ENCODE measurements around the gene HIVEP3. TPM values are rescaled to one million over a fixed set of nuclear protein-coding genes. Genes with fewer than 3 reads are reported as not detected.

Gene HIVEP3
- total RNA-seq, 1 donor from 2014 or later = 1.8 TPM

DNA sequence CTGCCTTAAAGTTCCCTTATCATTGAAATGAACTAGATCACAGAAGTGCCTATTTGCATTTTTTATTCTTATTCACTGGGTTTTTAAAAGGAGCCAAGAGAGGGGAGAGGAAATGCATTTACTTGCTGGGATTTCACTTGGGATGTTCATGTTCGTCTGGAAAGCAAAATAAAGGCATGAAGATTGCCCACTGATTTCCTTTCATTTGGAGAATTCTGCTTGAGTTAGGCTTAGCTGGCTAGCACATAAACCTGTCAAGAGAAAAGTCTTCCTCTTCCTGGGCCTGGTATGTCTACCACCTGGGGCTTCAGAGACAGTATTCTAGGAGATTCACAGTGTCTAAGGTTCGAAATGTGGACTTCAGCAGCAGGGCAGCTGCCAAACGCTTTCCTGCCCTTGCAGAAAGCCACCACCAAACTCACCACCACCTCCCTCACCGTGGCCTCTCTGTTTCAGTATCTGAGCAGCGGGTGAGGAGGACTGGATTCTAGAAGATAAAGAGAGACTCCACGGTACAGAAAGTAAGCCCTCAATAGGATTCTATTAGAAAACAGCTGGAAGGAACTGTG lies 44.5 kb downstream of the HIVEP3 start:
- no peak for DNase-seq (ENCODE audit: low read depth in 2 of 2)

DNA sequence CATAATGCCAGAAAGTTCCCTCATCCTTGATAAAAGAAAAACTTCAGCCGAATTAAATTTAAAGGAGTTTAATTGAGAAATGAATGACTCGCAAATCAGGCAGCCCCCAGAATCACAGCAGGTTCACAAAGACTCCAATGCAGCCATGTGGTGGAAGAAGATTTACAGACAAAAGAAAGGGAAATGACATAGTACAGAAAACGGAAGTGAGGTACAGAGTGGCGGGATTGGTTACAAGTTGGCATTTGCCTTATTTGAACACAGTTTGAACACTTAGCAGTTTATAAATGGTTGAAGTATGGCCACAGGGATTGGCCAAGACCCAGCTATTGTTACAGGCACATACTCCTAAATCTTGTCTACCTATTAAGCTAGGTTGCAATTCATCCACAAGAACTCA lies 46.6 kb downstream of the HIVEP3 start:
- DNase-seq (ENCODE audit: low read depth in 2 of 2) = peak; percentile 4 to 40

DNA sequence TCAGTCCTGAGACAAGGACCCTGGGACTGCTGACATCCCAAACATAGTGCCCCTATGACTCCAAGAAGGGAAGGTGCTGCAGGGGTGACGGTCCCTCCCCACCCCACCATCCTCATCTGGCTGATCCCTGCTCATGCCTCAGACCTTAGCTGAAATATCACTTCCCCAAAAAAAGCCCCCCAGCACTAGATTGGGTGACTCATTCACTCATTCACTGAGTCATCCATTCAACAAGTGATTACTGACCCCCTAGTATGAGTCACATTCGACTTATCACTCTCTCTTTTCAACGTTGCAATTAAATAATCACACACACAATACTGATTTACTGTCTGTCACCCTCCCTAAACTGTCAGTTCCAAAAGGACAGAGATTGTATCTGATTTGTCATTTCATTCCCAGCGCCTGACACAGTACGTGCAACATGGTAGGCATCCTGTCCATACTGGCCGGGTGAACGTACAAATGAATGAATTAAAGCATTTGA lies 48.6 kb downstream of the HIVEP3 start:
- peak; percentile 39 to 84 for DNase-seq (ENCODE audit: low read depth in 2 of 2)

DNA sequence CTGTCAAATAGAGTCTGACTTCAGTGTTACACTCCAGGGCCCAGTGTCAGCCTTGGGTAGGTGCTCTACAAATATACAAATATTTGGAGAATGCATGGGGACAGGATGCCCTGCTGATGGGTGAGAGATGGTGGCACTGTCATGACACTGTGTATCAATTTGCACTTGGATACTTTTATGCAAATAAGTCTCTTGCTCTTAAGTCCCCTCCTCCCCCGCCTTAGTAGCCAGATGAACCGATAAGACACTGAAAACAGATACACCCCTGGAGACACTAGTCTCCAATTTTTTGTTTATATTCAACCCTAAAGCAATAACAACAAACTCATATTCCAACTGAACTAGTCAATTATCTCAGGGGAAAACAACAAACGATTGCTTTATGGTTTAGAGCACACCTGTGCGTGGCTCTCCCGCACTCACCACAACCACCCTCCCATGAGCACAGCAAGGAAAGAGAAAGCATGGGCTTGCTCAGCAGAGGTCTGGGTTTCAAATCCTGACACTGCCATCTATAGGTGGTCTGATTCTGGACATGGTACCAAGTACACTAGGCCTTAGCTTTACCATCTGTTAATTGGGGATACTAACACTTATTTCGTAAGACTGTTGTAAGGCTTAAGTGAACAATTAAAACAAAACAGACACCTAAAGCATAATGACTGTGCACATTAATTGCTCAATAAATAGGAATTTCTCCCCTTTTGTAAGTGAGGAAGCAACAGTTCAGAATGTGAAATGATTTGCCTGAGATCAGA lies 50.3 kb downstream of the HIVEP3 start:
- peak in 1 of 2 donors; percentile 25 for DNase-seq (ENCODE audit: low read depth in 2 of 2)

DNA sequence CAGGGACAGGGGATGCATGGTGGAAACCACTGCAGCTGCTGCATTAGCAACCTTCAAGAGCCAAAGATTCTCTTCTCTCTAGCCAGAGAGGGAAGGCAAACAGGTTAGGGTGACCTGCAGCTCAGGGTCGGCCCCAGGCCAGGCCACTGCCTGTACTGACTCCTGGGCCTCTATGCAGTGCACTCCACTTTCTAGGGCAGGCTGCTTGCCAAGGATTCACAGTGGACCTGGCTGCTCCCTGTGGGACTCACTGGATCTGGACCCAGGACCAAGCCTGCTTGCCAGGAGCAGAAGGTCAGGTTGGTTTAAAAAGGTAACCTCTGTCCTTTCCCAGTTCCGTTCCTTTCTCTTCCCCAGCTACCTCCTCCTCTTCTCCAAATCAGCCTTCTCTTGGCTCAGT lies 52.4 kb downstream of the HIVEP3 start:
- no peak for DNase-seq (ENCODE audit: low read depth in 2 of 2)

DNA sequence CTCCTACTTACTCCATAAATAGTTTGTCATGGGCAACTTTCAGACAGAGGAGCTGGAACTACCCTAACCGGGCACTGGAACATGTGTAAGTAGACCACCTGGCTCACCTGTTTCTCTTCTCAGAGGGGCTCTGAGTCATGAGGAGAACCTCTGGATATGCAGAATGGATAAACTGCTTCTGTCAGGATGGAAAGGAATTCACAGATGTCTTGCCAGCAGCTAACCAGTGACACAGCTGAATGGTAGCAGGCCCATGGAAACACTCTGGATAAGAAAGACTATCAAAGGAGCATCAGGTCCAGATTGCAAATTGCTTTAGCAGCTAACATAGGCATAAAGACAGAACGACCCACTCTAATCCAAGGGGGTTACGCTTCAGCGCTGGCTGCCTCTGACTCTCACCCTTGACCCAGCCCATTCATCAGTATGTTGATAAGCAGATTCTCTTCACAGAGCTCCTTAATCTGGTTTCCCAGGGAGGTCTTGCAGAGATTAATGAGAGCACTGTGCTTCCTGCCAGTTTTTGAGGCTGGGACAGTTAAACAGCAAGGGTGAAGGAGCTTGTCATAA lies 54.2 kb downstream of the HIVEP3 start:
- DNase-seq (ENCODE audit: low read depth in 2 of 2) = no peak

DNA sequence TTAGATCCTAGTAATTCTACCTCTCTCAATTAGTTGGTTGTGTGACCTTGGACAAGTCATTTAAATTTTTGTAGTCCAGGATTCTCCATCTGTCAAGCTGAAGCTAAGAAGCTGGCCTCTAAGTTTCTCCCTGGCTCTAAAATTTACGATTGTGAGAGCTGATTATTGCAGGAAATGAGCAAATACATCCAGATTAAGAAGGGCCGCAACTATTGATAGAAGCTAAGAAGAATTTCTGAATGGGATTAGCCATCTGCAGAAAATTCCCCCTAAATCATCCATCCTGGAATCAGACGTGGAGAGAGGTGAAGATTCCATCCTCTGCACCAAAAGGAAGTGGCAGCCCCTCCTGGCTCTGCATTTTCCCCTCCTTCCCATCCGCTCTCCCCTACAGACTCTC lies 55.0 kb downstream of the HIVEP3 start:
- no peak for DNase-seq (ENCODE audit: low read depth in 2 of 2)

DNA sequence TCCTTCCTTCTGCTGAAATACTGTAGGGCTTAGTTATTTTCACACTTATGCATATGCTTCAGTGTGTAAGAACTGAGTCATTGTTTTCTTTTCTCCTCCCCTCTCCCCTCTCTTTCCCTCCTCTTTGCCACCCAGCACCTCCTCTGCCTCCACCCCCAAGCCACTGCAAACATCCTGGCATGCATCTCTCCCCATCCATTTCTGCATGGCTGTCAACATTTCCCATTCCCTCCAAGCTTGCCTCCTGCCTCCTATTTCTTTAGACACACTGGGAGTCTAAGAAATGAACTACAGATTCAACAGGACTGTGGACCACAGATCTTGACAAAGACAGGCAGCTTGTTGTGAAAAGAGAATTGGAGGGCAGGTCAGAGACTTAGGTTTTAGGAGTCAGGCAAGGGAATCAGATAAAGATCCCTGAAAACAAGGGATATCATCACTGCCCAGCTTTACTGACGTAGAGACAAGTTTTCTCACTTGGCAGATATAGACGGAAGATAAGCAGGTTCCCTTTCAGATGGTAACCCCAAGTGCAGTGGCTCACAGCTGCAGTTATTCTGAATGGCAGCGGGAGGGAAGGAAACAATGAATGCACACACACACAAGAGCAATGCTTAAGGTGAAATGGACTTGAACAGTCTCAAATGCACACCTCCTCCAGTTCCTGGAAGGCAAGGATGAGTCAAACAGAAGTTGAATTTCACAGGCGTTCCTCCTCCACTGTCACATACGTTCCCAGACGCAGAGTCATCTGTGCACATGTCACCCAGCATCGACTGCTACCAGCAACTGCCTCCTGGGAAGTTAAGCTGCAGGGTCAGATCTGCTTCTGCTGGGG lies 56.1 kb downstream of the HIVEP3 start:
- DNase-seq (ENCODE audit: low read depth in 2 of 2) = peak in 1 of 2 donors; percentile 75

DNA sequence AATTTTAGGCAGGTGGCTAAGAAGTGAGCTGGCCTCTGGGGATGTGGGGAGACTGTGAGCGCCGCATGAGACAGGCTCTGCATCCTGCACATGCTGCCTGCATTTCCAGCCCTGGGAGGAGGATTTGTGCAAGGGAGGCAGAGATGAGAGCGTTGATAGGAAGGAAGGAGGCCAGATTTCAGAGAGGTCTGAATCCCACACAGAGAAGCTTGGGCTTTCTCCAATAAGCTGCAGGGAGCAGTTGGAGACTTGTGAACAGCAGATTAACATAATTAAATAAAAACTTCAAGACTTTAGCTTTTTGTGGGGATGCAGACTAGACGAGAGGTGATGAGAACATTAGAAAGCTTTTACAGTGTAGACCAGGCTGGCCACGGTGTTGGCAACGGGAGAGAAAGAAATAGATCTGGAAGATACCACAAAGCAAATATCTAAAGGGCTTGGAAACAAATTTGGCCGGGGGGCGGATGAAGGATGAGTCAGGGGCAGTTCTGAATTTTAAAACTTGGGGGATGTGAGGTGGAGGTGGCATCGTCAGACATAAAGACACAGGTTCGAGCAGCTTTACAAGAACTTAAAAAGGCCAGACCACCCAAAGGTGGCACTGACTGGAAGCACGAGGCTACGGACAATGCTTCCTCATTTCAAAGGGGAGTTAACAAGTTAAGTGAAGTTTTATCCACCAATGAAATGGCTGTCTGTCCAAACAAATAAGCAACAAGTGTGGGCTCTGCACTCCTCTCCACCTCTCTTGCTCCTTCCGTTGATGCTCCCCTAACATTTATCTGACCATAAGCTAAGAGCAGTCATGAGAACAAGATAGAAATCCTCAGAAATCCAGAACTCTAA lies 57.0 kb downstream of the HIVEP3 start:
- no peak for DNase-seq (ENCODE audit: low read depth in 2 of 2)

DNA sequence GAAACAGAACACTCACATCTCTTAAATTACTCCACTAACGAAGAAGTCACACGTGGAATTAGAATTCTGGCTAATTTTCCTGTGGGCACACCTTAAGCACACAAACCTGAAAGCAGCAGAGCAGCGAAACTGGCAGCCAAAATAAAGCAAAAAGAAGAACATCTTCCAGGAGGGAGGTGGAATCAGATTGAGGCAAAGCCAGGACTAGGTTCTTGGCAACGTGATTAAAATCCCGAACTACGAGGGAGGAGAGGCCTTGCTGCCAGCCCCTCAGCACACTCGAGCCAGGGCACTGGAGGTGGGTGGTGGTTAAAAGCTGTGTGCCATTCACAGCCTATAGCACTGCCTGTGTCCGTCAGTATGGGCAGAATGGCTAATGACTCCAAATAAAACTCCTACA lies 58.0 kb downstream of the HIVEP3 start:
- no peak for DNase-seq (ENCODE audit: low read depth in 2 of 2)

DNA sequence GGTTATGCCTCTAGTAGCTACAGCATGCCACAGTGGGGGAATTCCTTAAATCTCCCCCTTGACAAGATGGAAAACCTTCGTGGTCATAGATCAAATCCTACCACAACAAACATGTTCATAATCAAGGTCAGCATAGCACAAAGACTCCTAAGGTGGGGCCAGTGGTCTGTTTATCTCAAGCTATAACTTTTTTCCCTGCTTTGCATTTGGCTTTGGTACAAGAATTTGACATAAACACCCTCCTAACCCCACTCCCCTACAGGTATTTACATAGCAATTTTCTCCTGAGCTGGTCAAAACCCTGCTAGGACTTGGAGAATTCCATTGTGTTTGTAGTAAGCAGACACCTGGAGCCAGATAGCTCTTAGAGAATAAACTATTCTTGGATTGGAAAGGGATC lies 58.5 kb downstream of the HIVEP3 start:
- DNase-seq (ENCODE audit: low read depth in 2 of 2) = no peak

DNA sequence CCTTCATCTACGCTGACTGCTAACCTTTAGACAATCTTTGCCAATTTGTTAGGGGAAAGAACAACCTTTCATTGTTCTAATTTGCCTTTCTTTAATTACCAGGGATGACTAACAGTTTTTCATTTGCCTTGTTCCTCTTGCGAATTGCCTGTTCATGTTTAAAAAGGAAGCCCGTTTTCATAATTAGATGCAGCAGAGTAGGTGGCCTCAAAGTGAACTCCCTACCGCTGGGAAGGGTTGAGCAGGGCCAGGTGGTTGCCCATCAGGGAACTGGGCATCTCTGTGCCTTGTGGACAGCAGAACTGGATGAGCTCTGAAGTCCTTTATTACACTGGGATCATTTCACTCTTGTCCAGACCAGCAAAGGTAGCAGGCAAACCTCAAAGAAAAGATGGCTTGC lies 59.0 kb downstream of the HIVEP3 start:
- no peak for DNase-seq (ENCODE audit: low read depth in 2 of 2)

DNA sequence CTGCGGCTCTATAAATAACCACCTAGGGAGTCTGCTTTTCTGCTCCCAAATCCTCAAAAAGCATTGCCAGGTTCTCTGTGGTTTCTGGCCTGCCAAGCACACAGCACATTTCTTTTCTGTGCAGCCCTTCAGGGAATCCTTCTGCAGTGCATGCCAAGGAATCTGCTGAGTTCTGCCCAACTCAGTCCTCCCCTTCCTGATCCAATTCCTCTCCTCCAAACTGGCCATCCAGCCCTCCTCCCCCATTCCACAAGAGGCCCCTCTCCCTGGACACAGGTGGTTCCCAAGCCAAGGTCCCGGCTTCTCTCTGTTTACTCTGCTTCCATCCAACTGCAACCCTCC lies 61.8 kb downstream of the HIVEP3 start:
- DNase-seq (ENCODE audit: low read depth in 2 of 2) = no peak

DNA sequence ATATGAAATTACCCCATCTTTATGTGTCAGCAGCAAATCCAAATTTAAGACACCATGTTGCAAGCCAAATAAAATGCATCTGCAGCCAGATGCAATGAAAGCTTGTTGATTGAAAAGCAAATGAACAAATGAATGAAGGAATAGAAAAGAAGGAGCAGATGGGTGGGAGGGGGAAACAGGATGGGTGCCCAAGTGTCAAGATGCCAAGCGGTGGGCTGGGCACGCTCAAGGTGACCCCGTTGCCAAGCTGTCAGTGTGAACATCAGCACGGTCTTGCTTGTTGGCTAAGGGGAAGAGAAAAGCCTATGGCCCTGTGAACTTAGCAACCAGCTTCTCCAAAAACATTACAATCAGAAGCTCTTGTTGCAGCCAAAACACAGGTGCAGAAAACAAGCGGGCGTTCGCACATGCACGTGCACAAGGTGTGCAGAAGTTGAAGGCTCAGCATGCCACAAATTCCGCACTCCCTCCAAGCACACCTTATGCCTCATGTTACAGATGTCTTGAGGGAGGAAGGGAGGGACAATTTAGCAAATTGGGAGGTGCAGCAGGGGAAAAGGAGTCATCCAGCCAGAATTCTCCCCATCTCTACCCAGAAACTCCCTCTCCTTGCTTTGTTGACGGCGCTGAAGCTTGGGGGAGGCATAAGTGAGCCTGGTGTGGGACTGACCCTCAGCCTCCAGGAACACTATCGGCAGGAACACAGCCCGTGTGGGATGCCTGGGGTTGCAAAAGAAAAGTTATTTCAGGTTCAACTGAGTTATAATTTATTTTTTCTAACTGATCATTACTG lies 62.4 kb downstream of the HIVEP3 start:
- DNase-seq (ENCODE audit: low read depth in 2 of 2) = no peak

DNA sequence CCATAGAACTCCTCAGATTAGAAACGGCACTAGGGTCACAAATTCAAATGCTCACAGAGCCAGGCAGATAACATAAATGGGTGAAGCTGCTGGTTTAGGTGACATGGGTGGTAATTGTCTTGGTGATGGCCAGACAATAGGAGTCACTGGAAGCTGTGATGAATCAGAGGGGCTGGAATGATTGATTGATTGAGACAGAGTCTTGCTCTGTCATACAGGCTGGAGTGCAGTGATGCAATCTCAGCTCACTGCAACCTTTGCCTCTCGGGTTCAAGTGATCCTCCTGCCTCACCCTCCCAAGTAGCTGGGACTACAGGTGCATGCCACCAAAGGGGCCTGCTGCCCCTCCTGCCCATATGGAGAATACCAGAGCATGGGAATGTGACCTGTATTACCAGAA lies 63.0 kb downstream of the HIVEP3 start:
- peak in 1 of 2 donors; percentile 19 for DNase-seq (ENCODE audit: low read depth in 2 of 2)

DNA sequence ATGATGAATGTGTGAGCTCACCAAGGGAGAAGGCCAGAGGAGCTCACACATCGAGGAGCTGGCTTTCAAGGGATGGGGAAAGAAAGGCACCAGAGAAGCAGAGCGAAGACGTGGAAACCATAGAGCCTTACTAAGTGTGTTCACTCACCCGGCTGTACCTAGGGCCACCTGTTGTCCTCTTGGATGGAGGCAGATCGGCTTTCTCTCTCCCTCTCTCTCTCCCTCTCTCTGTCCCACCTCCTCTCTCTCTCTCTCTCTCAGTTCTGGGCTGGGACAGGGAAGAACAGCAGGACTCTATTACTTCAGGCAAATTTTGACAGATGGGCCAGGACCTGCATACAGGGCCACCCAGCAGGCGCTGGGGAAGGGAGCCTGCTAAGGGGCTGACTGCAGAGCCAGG lies 64.8 kb downstream of the HIVEP3 start:
- DNase-seq (ENCODE audit: low read depth in 2 of 2) = no peak

DNA sequence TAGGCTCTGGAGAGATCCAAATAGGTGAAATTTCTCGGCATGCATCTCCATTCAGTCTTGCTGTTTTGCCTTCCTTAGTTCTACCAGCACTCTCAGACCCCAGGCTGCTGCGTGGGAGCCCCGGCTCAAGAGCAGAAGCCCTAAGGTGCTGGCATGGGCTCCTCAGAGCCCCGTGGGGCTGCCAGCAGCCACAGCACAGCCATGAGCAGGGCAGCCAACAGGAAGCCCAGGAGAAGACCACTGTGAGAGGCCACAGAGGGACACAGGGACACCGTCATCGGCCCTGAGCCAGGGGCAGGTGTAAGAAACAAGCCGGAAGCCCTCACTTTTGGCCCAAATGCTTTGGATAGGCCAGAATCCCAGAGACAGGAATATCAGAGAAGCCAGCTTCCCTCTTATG lies 66.6 kb downstream of the HIVEP3 start:
- no peak for DNase-seq (ENCODE audit: low read depth in 2 of 2)

DNA sequence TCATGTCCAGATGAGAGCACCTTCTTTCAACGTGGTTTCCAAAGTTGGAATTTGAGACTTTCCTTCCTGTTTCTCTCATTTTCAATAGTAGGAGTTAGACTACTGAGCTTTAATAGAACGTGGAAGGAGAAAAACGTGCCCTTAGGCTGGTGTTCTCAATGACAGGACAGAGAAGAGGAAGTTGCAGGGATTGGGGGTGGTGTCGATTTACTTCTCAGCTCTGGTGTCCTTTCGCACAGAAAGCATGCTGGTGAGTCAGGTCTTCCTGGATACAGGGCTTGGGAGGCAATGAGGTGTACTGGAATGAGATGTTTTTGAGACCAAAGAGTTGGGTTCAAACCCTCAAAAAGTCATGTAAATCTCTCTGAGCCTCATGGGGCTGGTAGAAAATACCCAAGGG lies 67.1 kb downstream of the HIVEP3 start:
- peak; percentile 60 to 93 for DNase-seq (ENCODE audit: low read depth in 2 of 2)

DNA sequence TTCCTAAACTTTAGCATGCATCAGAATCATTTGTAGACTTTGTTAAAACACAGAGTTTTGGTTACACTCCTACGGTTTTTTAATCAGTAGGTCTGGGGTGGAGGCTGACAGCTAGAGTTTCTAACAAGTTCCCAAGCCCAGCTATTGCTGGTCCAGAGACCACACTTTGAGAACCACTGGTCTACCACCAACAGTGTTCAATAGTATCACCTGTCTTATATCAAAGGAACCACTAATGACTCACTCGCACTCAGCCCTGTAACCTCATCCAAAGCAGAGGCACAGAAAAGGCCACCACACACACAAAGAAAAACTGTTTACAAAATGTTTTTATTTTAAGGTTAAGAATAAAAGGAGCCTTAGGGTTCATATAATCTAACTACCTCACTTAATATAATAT lies 68.7 kb downstream of the HIVEP3 start:
- DNase-seq (ENCODE audit: low read depth in 2 of 2) = no peak

DNA sequence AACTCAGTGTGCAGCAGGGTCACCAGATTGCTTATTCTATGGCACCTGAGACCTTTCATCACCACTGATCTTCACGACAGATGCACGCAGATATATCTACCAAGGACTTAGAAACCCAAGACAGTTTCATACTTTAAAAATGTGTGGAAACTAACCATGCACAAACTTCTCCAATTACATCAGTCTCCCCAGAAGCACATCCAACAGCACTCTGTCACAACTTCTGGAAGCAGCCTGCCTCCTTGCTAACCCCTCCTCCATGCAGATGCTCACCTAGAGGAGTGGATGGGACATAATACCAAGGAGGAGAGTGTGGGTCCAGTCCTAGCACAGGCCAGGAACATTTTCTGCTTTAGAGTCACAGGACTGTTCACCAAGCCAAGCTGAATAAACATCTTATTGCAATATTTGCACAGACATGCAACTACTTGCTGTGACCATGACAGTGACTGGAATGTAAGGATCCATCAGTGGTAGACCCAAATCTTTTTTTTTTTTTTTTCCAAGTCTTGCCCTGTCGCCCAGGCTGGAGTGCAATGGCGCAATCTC lies 69.4 kb downstream of the HIVEP3 start:
- DNase-seq (ENCODE audit: low read depth in 2 of 2) = no peak
